Hepatocyte (in vitro differentiated cells): ENCODE measurements around the gene SLC25A29. TPM values are rescaled to one million over a fixed set of nuclear protein-coding genes. Genes with fewer than 3 reads are reported as not detected.
A peak's percentile ranks its signal among the peaks of the same experiment; 100 is the strongest.

Experiments used
- DNase-seq: peaks from one replicate; pipeline ENCODE4 v3.0.0-alpha.2; 2016; ENCODE audit warnings: low spot score
- H2AFZ ChIP-seq: fragments of 200-600 bp; sonication (generic); 2 replicates; pipeline ENCODE4 v1.6.0; 2016; ENCODE audit warnings: antibody characterized with exemption, mild to moderate bottlenecking
- H3K27ac ChIP-seq: fragments of 200-600 bp; sonication (generic); 2 replicates; pipeline ENCODE4 v1.5.1; 2016; ENCODE audit warnings: mild to moderate bottlenecking
- H3K27me3 ChIP-seq: fragments of 200-600 bp; sonication (generic); 2 replicates; pipeline ENCODE4 v1.6.1; 2016
- H3K36me3 ChIP-seq: fragments of 200-600 bp; sonication (generic); replicated peaks from 2 replicates; pipeline ENCODE4 v1.5.1; 2016; ENCODE audit warnings: low read depth; ENCODE audit not compliant: insufficient read depth
- H3K4me1 ChIP-seq: fragments of 200-600 bp; sonication (generic); 2 replicates; pipeline ENCODE4 v1.5.1; 2016; ENCODE audit warnings: mild to moderate bottlenecking, moderate library complexity; ENCODE audit not compliant: insufficient read depth
- H3K4me2 ChIP-seq: fragments of 200-600 bp; sonication (generic); 2 replicates; pipeline ENCODE4 v1.6.0; 2016
- H3K4me3 ChIP-seq: fragments of 200-600 bp; sonication (generic); 2 replicates; pipeline ENCODE4 v1.5.1; 2016; ENCODE audit warnings: mild to moderate bottlenecking
- H3K79me2 ChIP-seq: fragments of 200-600 bp; sonication (generic); 2 replicates; pipeline ENCODE4 v1.6.0; 2017; ENCODE audit warnings: mild to moderate bottlenecking
- H3K9me2 ChIP-seq: fragments of 200-600 bp; sonication (generic); replicated peaks from 2 replicates; pipeline ENCODE4 v1.6.0; 2017; ENCODE audit warnings: mild to moderate bottlenecking; ENCODE audit not compliant: insufficient read depth
- H3K9me3 ChIP-seq: fragments of 200-600 bp; sonication (generic); 2 replicates; pipeline ENCODE4 v1.5.1; 2016; ENCODE audit warnings: low read depth, mild to moderate bottlenecking
- H4K20me1 ChIP-seq: fragments of 200-600 bp; sonication (generic); 2 replicates; pipeline ENCODE4 v1.6.0; 2016; ENCODE audit warnings: mild to moderate bottlenecking; ENCODE audit not compliant: insufficient read depth, poor library complexity, severe bottlenecking
- EZH2 ChIP-seq: fragments of 200-600 bp; sonication (generic); IDR thresholded peaks from 2 replicates; pipeline ENCODE4 v1.6.1; 2016; ENCODE audit warnings: antibody characterized with exemption, mild to moderate bottlenecking, borderline replicate concordance
- EZH2phosphoT487 ChIP-seq: fragments of 200-600 bp; sonication (generic); IDR thresholded peaks from one replicate; pipeline ENCODE4 v1.6.1; 2018; ENCODE audit warnings: antibody characterized with exemption, mild to moderate bottlenecking, low read depth, moderate library complexity; ENCODE audit not compliant: unreplicated experiment, severe bottlenecking
- WGBS: methylation state at CpG from one replicate; pipeline ENCODE4 v1.1.6; 2016; ENCODE audit warnings: low lambda C conversion rate; ENCODE audit errors: missing lambda C conversion rate; 5-methylcytosine and 5-hydroxymethylcytosine counted together
- polyA plus RNA-seq: library from polyadenylated mRNA; unstranded; fragments of >200 nt; fragmentation: Nextera tagmentation; extraction: Ambion mirVana; gene quantifications from 2 replicates; pipeline ENCODE4 v1.2.1, GENCODE V29; 2016
- total RNA-seq: library from RNA; depleted of rRNA; stranded (reverse); fragments of >200 nt; gene quantifications from 2 replicates; pipeline ENCODE4 v1.2.3, GENCODE V29; 2014
- TF ChIP-seq, protein P1 (sequence below): fragments of 200-600 bp; sonication (generic); IDR thresholded peaks from 2 replicates; pipeline ENCODE4 v1.5.1; 2016; ENCODE audit warnings: antibody characterized with exemption, mild to moderate bottlenecking; ENCODE audit not compliant: poor library complexity

Gene SLC25A29
- total and polyA plus RNA-seq, 2 experiments from 2014 or later = 73.1 to 90.1 TPM

DNA sequence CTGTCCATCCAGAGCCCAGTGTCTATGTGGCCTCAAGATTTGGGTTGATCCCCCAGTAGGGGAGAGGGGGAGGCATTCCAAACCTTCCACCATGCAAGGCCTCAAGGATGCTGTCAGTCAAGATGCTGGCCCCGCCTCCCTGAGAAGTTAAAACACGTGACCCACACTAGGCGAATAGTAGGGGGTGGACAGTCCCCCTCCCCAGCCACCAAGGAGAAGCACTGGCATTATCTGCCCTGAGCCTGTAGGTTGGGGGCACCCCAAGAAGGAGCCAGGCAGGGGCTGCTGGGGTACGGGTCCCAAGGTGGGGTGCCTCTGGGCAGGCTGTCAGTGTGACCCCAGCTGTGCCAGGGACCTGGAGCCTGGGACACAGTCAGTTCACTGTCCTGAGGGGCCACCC is 2.3 kb downstream of the SLC25A29 start:
- DNase-seq = no peak
- Histone ChIP-seq H3K4me2 (peak overlapping the region; percentile 96), H3K27me3 (no peaks in the 10 kb centered on the region), H2AFZ (no peak overlapping the region), H3K9me2 (no peaks in the 10 kb centered on the region), H3K4me1 (peaks cover 12% of the 10 kb centered on the region), H3K27ac (no peak overlapping the region), H3K36me3 (no peaks in the 10 kb centered on the region), H3K9me3 (no peaks in the 10 kb centered on the region), H3K79me2 (peaks cover 87% of the 10 kb centered on the region), H3K4me3 (no peak overlapping the region), H4K20me1 (peaks cover 11% of the 10 kb centered on the region)
- WGBS = 72% methylated on average over 4 of the region's 4 CpGs
- no peak for TF ChIP-seq EZH2
- TF ChIP-seq EZH2phosphoT487 = no peak
- TF ChIP-seq, protein P1, sequence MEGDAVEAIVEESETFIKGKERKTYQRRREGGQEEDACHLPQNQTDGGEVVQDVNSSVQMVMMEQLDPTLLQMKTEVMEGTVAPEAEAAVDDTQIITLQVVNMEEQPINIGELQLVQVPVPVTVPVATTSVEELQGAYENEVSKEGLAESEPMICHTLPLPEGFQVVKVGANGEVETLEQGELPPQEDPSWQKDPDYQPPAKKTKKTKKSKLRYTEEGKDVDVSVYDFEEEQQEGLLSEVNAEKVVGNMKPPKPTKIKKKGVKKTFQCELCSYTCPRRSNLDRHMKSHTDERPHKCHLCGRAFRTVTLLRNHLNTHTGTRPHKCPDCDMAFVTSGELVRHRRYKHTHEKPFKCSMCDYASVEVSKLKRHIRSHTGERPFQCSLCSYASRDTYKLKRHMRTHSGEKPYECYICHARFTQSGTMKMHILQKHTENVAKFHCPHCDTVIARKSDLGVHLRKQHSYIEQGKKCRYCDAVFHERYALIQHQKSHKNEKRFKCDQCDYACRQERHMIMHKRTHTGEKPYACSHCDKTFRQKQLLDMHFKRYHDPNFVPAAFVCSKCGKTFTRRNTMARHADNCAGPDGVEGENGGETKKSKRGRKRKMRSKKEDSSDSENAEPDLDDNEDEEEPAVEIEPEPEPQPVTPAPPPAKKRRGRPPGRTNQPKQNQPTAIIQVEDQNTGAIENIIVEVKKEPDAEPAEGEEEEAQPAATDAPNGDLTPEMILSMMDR = no peak

DNA sequence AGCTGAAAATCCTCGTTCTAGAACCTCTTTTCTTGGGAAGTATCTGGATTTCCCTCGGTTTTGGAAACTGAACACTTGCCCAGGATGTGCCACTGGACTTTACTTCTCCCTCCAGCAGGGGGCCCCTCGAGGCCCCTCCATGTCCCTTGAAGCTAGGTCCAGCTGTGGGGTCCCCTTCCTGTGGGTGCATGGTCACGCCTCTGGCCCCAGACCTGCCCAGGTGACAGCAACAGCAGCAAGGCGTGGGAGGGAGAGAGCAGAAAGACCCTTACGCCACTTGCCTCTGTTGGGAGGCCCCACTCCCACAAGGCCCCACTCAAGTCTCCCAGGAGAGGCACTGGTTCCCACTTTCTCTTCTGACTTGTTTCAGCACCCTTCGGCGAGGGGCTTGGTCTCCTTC is 3.1 kb downstream of the SLC25A29 start:
- DNase-seq = no peak
- Histone ChIP-seq H3K79me2 (peaks cover 85% of the 10 kb centered on the region), H3K27ac (no peak overlapping the region), H3K36me3 (no peaks in the 10 kb centered on the region), H3K4me2 (peak overlapping the region; percentile 96), H3K9me3 (no peaks in the 10 kb centered on the region), H3K4me1 (peaks cover 12% of the 10 kb centered on the region), H3K27me3 (no peaks in the 10 kb centered on the region), H3K4me3 (no peak overlapping the region), H3K9me2 (no peaks in the 10 kb centered on the region), H4K20me1 (peaks cover 11% of the 10 kb centered on the region), H2AFZ (no peak overlapping the region)
- TF ChIP-seq EZH2phosphoT487 (no peak), EZH2 (no peak)
- TF ChIP-seq, protein P1 = peak; percentile 43
- 82% methylated on average over 8 of the region's 8 CpGs for WGBS

DNA sequence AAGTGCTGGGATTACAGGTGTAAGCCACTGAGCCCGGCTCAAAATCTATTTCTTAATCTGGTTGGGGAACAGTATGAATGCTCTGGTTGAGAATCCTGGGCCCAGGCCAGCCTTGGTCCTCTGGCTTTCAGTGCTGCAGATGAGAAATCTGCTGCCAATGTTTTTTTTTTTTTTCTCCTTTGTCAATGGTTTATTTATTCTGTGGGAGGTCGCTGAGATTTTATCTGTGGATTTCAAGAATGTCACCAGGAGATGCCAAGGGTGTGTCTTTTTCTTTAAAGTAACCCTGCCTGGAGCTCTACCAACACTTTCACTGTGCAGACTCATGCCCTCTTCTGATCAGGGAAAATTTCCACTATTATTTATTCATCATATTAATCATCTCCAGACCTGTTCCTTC is 3.6 kb downstream of the SLC25A29 start:
- peaks cover 82% of the 10 kb centered on the region for H3K79me2 ChIP-seq
- H3K4me1 ChIP-seq = peaks cover 10% of the 10 kb centered on the region
- H3K27ac ChIP-seq = no peak overlapping the region
- H3K4me2 ChIP-seq = no peak overlapping the region
- H4K20me1 ChIP-seq = peaks cover 9% of the 10 kb centered on the region
- no peaks in the 10 kb centered on the region for H3K9me2 ChIP-seq
- DNase-seq = no peak
- no peaks in the 10 kb centered on the region for H3K9me3 ChIP-seq
- 62% methylated on average over 2 of the region's 2 CpGs for WGBS
- no peaks in the 10 kb centered on the region for H3K36me3 ChIP-seq
- H3K4me3 ChIP-seq = no peak overlapping the region
- H2AFZ ChIP-seq = no peak overlapping the region
- no peaks in the 10 kb centered on the region for H3K27me3 ChIP-seq
- TF ChIP-seq EZH2 = no peak
- TF ChIP-seq, protein P1 = no peak
- no peak for TF ChIP-seq EZH2phosphoT487

DNA sequence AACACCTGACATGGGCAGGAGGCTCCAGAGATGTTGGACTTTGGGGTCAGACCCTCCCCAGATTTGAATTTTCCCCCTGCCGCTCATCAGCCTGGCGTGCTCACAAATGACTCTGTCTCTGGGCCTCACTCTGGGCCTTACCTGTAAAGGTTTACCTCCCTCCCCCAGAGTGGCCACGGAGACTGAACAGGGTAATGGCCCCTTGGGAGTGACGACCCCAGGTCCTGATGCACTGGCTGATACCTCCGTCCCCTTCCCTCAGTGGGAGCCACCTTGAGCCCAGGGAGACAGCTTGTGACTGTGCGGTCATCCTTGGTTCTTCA is 7.0 kb downstream of the SLC25A29 start:
- Histone ChIP-seq H3K79me2 (peaks cover 55% of the 10 kb centered on the region), H3K36me3 (no peaks in the 10 kb centered on the region), H4K20me1 (peaks cover 2% of the 10 kb centered on the region), H3K27me3 (no peaks in the 10 kb centered on the region), H3K4me2 (no peak overlapping the region), H3K4me1 (peaks cover 7% of the 10 kb centered on the region), H3K9me2 (no peaks in the 10 kb centered on the region), H3K27ac (no peak overlapping the region), H3K9me3 (no peaks in the 10 kb centered on the region), H2AFZ (no peak overlapping the region), H3K4me3 (no peak overlapping the region)
- DNase-seq = no peak
- 97% methylated on average over 6 of the region's 6 CpGs for WGBS
- TF ChIP-seq, protein P1 = no peak
- no peak for TF ChIP-seq EZH2phosphoT487
- TF ChIP-seq EZH2 = no peak
